Dedifferentiated amniotic fluid mesenchymal stem cell (primary cell): ENCODE data around the gene IGF2R.
"Not testable (repeated sequence)": the region's sequence is repeated elsewhere in the genome, so short reads cannot be mapped to it uniquely, and the experiment has no call there.

Experiments
- DNase-seq: peaks from one replicate; pipeline ENCODE4 v3.0.0-alpha.2; 2016; ENCODE audit errors: extremely low spot score

IGF2R gene

GRCh38 chr6:160124605-160125004, 155.7 kb downstream of the IGF2R start:
- DNase-seq = no peak

GRCh38 chr6:160125105-160125504, 156.2 kb downstream of the IGF2R start:
- DNase-seq = not testable (repeated sequence)

- DNase-seq = no peak
These were observed 158.6 kb downstream of the IGF2R start for GRCh38 chr6:160127270-160128124.

- DNase-seq = no peak
These were observed 159.3 kb downstream of the IGF2R start for GRCh38 chr6:160128125-160128683.

GRCh38 chr6:160128879-160129516, 160.1 kb downstream of the IGF2R start:
- DNase-seq = no peak

GRCh38 chr6:160129881-160130615, 161.2 kb downstream of the IGF2R start:
- no peak for DNase-seq

GRCh38 chr6:160130729-160131484, 162.0 kb downstream of the IGF2R start:
- DNase-seq = no peak

- DNase-seq = no peak
These were observed 162.9 kb downstream of the IGF2R start for GRCh38 chr6:160131636-160132296.

- DNase-seq = no peak
These were observed 163.4 kb downstream of the IGF2R start for GRCh38 chr6:160132297-160132637.

- DNase-seq = no peak
These were observed 164.0 kb downstream of the IGF2R start for GRCh38 chr6:160132776-160133338.

GRCh38 chr6:160133441-160134336, 164.8 kb downstream of the IGF2R start:
- no peak for DNase-seq

- not testable (repeated sequence) for DNase-seq
These were observed 165.5 kb downstream of the IGF2R start for GRCh38 chr6:160134337-160134751.

GRCh38 chr6:160134779-160135547, 166.1 kb downstream of the IGF2R start:
- DNase-seq = no peak

- no peak for DNase-seq
These were observed 167.2 kb downstream of the IGF2R start for GRCh38 chr6:160135907-160136655.

- DNase-seq = no peak
These were observed 168.5 kb downstream of the IGF2R start for GRCh38 chr6:160137130-160137988.

GRCh38 chr6:160137989-160138835, 169.3 kb downstream of the IGF2R start:
- peak; percentile 79 for DNase-seq
